PC-9 (cell line): ENCODE results near the gene CAMK2B. TPM values are rescaled to one million over a fixed set of nuclear protein-coding genes. Genes with fewer than 3 reads are reported as not detected.

Experiments
- BruUV-seq: library from RNA; stranded (reverse); fragments of 400-500 nt; replicated peaks from 2 replicates; lab custom pipeline; 2021; lab: Mats Ljungman, UMichigan
- CTCF ChIA-PET: fragments of 300-600 bp; sonication (Branson Sonifier 250); formaldehyde crosslinking; loops from one replicate; lab custom pipeline; 2022; ENCODE audit warnings: antibody characterized with exemption; lab: Charles Lee
- POLR2A ChIA-PET: fragments of 300-600 bp; sonication (Branson Sonifier 250); formaldehyde crosslinking; loops from one replicate; lab custom pipeline; 2022; ENCODE audit warnings: antibody characterized with exemption; ENCODE audit not compliant: unreplicated experiment; lab: Charles Lee
- DNase-seq, 2 experiments: peaks; one replicate each; pipeline versions ENCODE4 v3.0.0 to v3.0.0-alpha.2; 2015 to 2022; ENCODE audit warnings: mixed read lengths in 1 of 2
- H2AFZ ChIP-seq: fragments of 200-600 bp; sonication (generic); 2 replicates; pipeline ENCODE4 v1.8.1; 2017; ENCODE audit warnings: antibody characterized with exemption
- H3F3A ChIP-seq: fragments of 200-600 bp; sonication (generic); 2 replicates; pipeline ENCODE4 v1.8.1; 2017; ENCODE audit warnings: antibody characterized with exemption, mild to moderate bottlenecking, low read depth; ENCODE audit not compliant: insufficient read depth
- H3K27ac ChIP-seq: fragments of 200-600 bp; sonication (generic); 2 replicates; pipeline ENCODE4 v1.6.1; 2016; ENCODE audit warnings: mixed run types
- H3K27me3 ChIP-seq: fragments of 200-600 bp; sonication (generic); 2 replicates; pipeline ENCODE4 v1.6.1; 2016; ENCODE audit warnings: low read depth, mixed run types; ENCODE audit not compliant: insufficient read depth
- H3K36me3 ChIP-seq: fragments of 200-600 bp; sonication (generic); 2 replicates; pipeline ENCODE4 v1.6.1; 2016; ENCODE audit warnings: low read depth, mixed run types
- H3K4me1 ChIP-seq: fragments of 200-600 bp; sonication (generic); replicated peaks from 2 replicates; pipeline ENCODE4 v1.6.1; 2016; ENCODE audit warnings: mixed run types; ENCODE audit not compliant: insufficient read depth
- H3K4me2 ChIP-seq: fragments of 200-600 bp; sonication (generic); 2 replicates; pipeline ENCODE4 v1.6.1; 2017; ENCODE audit warnings: mixed run types
- H3K4me3 ChIP-seq: fragments of 200-600 bp; sonication (generic); 2 replicates; pipeline ENCODE4 v1.6.1; 2016; ENCODE audit warnings: mixed run types
- H3K79me2 ChIP-seq: fragments of 200-600 bp; sonication (generic); 2 replicates; pipeline ENCODE4 v1.6.1; 2017; ENCODE audit warnings: low read depth, mixed run types
- H3K9me2 ChIP-seq: fragments of 200-600 bp; sonication (generic); 2 replicates; pipeline ENCODE4 v1.8.1; 2017; ENCODE audit warnings: mild to moderate bottlenecking; ENCODE audit not compliant: insufficient read depth
- H3K9me3 ChIP-seq: fragments of 200-600 bp; sonication (generic); 2 replicates; pipeline ENCODE4 v1.8.1; 2016; ENCODE audit warnings: low read depth; ENCODE audit not compliant: insufficient read depth
- H4K20me1 ChIP-seq: fragments of 200-600 bp; sonication (generic); 2 replicates; pipeline ENCODE4 v1.8.1; 2017; ENCODE audit not compliant: insufficient read depth
- EZH2 ChIP-seq: fragments of 200-600 bp; sonication (generic); IDR thresholded peaks from 2 replicates; pipeline ENCODE4 v1.8.0; 2017; ENCODE audit warnings: antibody characterized with exemption, low read depth
- intact Hi-C: fragments of 100-400 bp; cut with micrococcal nuclease; formaldehyde crosslinking; loops from one replicate; pipeline ENCODE4 v1.10.0; 2022; ENCODE audit not compliant: unreplicated experiment
- total RNA-seq: library from RNA; stranded (reverse); gene quantifications from 2 replicates; pipeline ENCODE4 v1.2.3, GENCODE V29; 2021
- TF ChIP-seq, protein P1 (sequence below): fragments of 200-600 bp; sonication (generic); conservative IDR thresholded peaks from 2 replicates; pipeline ENCODE4 v1.6.1; 2017; ENCODE audit warnings: mixed run types, antibody characterized with exemption, mild to moderate bottlenecking, moderate library complexity

Gene CAMK2B
- total RNA-seq, 1 experiment from 2014 or later = 0.15 TPM

DNA sequence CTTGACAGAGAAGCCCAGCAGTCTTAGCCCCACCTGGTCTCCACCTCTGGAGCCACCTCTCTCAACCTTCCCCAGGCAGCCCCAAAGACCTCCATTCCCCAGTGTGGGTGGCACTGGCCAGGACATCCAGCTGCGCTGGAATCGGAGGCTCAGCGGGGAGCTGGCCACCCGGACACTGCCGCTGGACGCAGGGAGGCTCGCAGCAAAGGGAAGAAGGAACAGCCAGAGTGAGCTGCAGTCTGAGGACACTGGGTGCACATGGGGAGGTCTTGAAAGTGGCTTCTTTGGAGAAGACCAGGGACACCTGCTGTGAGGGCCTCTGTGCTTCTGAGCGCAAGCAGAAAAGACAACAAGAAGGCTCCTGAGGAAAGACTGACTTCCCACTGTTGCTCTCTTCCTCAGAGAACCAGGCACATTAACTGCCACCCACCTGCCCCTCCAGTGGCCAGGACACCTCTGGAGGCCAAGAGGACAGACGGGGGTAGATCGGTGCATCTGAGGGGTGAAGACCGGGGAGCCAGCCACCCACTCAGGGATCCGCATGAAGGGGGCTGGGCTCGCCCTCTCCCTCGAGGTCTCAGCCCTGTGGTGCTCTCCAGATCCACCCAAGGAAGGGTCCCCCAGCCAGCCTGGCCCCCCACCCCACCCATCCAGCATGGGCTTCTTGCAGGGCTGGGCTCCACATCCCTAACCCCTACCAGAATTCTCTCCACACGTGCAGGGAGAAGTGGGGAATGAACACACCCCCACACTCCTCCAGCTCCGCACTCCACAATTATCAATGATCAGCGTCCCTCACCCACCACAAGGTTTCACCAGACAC lies 1.8 kb downstream of the CAMK2B start:
- Histone ChIP-seq H3K27ac (no peak overlapping the region), H3K9me2 (no peaks in the 10 kb centered on the region), H3K27me3 (peaks cover 34% of the 10 kb centered on the region), H3K4me3 (no peak overlapping the region), H4K20me1 (no peaks in the 10 kb centered on the region), H3K4me1 (no peaks in the 10 kb centered on the region), H3K36me3 (no peaks in the 10 kb centered on the region), H3F3A (no peaks in the 10 kb centered on the region), H3K4me2 (no peak overlapping the region), H2AFZ (no peak overlapping the region), H3K9me3 (no peaks in the 10 kb centered on the region), H3K79me2 (no peaks in the 10 kb centered on the region)
- intact Hi-C loops = no loop called here
- CTCF ChIA-PET = no interaction called here
- POLR2A ChIA-PET = interaction anchor here (0.6 kb wide), 1 partner anchor 53 kb away, joined by 17 read pairs; no protein-coding TSS in a partner anchor
- no TSS peak for BruUV-seq
- DNase-seq = no peak
- no peak for TF ChIP-seq EZH2
- TF ChIP-seq, protein P1, sequence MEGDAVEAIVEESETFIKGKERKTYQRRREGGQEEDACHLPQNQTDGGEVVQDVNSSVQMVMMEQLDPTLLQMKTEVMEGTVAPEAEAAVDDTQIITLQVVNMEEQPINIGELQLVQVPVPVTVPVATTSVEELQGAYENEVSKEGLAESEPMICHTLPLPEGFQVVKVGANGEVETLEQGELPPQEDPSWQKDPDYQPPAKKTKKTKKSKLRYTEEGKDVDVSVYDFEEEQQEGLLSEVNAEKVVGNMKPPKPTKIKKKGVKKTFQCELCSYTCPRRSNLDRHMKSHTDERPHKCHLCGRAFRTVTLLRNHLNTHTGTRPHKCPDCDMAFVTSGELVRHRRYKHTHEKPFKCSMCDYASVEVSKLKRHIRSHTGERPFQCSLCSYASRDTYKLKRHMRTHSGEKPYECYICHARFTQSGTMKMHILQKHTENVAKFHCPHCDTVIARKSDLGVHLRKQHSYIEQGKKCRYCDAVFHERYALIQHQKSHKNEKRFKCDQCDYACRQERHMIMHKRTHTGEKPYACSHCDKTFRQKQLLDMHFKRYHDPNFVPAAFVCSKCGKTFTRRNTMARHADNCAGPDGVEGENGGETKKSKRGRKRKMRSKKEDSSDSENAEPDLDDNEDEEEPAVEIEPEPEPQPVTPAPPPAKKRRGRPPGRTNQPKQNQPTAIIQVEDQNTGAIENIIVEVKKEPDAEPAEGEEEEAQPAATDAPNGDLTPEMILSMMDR = no peak

GRCh38 chr7:44322631-44323363 lies 2.6 kb downstream of the CAMK2B start:
- Histone ChIP-seq H3K4me2 (no peak overlapping the region), H3K27ac (no peak overlapping the region), H3K9me3 (no peaks in the 10 kb centered on the region), H3K4me3 (no peak overlapping the region), H4K20me1 (no peaks in the 10 kb centered on the region), H3K27me3 (peaks cover 34% of the 10 kb centered on the region), H3K9me2 (no peaks in the 10 kb centered on the region), H3K79me2 (no peaks in the 10 kb centered on the region), H2AFZ (no peak overlapping the region), H3F3A (no peaks in the 10 kb centered on the region), H3K4me1 (no peaks in the 10 kb centered on the region), H3K36me3 (no peaks in the 10 kb centered on the region)
- ChIA-PET CTCF (no interaction called here), POLR2A (interaction anchor here (0.6 kb wide), 1 partner anchor 53 kb away, joined by 17 read pairs; no protein-coding TSS in a partner anchor)
- BruUV-seq = no TSS peak
- TF ChIP-seq, protein P1 = no peak
- TF ChIP-seq EZH2 = no peak
- intact Hi-C loops = no loop called here
- DNase-seq = no peak

- Histone ChIP-seq H4K20me1 (no peaks in the 10 kb centered on the region), H3K9me2 (no peaks in the 10 kb centered on the region), H3K27ac (no peak overlapping the region), H3K4me1 (no peaks in the 10 kb centered on the region), H3K9me3 (no peaks in the 10 kb centered on the region), H3K36me3 (no peaks in the 10 kb centered on the region), H3K79me2 (no peaks in the 10 kb centered on the region), H3F3A (no peaks in the 10 kb centered on the region), H3K27me3 (peaks cover 24% of the 10 kb centered on the region), H3K4me3 (no peak overlapping the region), H2AFZ (no peak overlapping the region), H3K4me2 (no peak overlapping the region)
- POLR2A ChIA-PET = no interaction called here
- DNase-seq = no peak
- no peak for TF ChIP-seq EZH2
- CTCF ChIA-PET = no interaction called here
- intact Hi-C loops = no loop called here
- no TSS peak for BruUV-seq
These were observed 3.6 kb downstream of the CAMK2B start for GRCh38 chr7:44321796-44322195.
